GM04504 (cell line): Measurements from ENCODE around the gene LHX8.
"Not testable (repeated sequence)": the region's sequence is repeated elsewhere in the genome, so short reads cannot be mapped to it uniquely, and the experiment has no call there.

ENCODE experiments used
- DNase-seq: peaks from one replicate; pipeline ENCODE4 v3.0.0-alpha.2; 2012; ENCODE audit warnings: low read depth

LHX8 gene

DNA sequence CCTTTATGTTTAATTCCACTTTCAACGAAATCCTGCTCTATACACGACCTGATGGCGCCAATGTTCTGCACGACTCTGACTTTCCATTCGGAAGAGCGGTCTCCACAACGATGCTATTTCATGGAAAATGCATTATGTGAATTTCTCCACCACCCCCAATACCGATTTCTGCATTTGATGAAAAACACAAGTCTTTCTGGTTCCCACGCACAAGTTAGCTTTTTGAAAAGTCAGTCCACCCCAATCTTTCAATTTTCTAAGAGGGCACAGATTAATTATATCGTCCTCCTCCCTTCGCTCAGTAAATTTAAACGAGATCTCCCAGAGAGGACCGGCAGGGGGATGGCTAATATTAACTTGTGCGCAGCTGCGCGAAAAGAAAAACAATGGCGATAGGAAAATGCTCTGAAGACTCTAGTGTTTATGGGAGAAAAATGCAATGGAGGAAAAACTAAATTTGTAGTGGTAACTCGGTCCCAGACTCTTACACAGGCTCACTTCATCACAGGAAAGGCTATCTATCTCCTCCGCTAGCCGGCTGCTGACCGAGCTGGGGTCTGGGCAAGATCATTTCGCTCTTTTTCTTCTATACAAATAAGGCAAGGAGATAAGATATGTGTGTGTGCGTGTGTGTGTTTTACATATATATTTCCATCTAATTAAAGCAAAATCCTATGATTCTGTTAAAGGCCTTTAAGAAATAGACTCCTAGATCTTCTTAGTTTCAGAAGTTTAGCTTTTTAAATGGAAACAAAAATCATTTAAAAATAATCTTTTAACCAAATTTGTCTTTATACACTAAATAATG, 1.2 kb upstream of the LHX8 start:
- DNase-seq = no peak

DNA sequence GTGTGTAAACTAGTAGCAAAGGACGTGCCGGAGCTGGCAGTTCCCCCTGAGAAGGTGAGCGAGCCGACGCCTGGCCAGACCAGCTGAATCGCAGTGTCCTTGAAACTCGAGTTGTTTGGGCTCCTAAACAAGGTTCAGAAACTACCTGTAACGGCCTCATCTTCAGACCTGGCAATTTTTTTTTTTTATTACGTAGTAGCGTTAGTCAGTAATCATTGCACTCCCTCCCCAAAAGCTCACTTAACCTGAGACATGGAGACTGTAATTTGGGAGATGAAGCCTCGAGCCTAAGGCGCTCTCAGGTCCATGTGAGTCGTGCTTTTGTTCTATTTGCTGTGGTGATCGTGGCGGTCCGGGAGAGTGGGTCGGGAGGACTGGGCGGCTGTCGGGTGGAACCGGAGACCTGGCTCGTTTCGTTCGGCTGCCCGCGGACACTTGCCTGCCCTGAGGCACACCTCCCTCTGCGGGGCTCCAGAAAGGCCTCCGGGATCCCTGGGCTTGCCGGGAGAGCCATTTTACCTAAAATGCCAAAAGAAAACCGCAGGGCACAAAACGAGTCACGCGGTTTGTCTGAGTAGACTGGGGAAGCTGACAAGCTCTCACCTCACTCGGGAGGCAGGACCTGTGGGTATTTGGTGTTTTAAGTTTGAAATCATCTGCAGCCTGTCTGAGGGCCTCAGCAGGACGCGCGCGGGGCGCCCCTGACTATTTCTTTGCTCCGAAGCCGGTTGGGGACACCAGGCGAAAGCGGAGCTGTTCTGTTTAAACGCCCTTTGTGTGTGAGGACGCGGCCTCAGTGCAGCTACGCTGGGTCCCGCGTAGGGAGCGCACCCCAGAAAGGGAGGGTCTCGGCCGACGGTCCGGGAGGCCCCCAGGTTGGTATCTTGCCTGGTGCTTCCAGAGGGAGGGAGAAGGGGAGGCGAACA, 722 bp downstream of the LHX8 start:
- DNase-seq = no peak

DNA sequence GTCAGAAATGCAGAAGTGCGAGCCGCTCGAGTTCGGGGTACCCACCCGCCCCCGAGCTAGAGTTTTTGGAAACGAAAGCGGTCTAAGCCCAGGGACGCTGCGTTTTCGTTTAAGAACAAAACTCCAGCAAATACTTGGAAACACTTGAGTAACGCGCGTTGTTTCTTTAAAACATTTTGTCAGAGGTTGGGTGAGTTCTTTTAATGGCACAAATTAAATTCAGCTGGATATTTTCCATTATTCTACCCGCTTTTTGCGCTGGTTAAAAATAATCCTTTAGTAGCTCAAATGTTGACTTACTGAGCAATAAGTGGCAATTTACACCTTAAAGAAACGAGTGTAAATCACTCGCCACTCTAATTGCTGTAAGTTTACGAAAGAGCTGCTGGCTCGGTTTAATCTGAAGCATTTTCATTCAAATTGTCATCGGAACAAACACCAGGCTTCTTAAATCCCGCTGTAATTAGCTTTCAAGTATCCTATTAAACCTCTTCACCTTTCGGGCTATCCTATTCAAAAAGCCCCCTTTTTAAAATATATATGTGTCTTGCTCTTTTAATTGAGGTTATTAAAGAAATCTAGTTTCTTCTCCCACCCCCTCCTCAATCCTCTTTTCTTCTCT, 1.5 kb downstream of the LHX8 start:
- DNase-seq = no peak

DNA sequence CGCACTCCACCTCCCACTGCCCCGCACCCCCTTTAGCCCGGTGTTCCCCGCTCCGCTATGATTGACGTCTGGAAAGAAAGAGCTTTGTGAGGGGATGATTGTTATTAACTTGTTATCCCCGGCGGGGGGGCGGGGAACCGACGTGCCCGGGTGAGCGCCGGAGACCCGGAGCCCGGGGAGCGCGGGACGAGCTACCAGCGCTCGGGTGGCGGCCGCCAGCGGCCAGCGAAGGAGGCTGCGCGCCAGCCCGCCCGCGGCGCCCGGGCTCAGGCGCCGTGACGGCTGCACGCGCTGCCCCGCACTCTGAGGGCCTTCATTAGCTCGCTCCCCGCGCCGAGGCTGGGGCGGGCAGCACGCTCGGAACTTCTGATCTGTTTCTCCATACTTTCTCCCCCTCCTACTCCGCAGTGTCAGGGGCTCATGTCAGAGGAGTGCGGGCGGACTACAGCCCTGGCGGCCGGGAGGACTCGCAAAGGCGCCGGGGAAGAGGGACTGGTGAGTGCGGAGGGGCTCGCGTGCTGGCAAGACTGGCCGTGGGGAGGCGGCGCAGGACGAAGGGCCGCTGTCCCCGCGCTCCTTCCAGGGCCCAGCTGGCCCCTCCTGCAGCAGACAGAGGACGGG, 2.1 kb downstream of the LHX8 start:
- no peak for DNase-seq

DNA sequence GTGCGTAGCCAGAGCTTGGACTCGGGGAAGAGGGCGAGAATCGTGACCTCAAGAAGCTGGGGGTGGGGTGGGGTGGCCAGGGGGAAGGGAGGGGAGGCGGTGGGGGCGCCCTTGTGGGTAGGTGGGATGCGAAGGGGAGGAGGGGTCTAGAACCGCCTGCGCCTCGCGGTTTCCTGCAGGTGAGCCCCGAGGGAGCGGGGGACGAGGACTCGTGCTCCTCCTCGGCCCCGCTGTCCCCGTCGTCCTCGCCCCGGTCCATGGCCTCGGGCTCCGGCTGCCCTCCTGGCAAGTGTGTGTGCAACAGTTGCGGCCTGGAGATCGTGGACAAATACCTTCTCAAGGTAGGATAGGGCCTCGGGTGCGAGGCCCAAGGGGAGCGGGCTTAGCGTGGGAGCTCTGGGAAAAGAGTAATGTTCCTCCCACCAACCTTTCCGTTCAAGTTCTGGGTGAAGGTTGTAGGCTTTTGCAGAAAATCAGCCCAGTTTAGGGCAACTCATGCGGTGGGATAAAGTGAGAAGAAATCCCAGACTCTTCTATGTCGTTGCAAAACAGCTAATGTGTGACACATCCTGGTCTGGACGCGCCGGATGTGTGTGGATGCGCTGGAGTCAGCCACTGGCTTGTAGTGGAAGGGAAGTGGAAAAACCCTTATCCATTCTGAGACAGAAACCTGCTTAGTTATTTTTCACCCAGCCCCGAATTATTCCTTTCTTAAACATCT, 2.9 kb downstream of the LHX8 start:
- DNase-seq = no peak

DNA sequence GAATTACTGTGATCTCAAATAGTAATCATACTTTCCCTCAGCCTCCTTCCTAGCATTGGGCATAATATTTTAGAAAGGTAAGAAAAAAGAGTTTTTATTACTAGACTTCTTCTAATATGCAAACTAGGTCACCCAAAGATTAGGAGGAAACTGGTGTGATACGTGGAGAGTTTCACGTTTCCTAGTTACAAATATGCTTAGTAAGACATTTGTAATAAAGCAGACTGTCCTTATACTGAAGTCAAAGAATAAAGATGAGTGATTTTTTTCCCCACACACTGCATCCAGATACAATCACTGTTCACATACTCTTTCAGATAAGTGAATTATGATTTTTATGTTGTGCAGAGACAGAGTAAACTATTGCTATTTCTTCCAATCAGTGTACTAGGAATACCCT, 17.9 kb downstream of the LHX8 start:
- DNase-seq = no peak

DNA sequence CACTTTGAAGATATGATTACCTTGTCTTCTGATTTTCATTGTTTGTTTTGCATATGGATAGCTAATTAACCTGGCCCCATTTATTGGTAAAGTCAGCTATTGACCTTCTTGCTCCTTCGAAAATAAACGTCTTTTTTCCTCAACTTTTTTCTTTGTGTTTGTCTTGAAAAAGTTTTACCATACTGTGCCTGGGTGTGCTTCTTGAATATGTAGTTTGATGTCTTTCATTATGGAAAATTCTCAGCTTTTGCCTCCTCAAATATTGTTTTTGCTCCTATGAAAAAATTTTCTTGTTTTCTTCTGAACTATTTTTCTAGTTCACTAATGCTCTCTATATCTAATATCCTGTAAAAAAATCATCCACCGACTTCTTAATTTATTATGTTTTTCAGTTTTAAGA, 25.0 kb downstream of the LHX8 start:
- no peak for DNase-seq

DNA sequence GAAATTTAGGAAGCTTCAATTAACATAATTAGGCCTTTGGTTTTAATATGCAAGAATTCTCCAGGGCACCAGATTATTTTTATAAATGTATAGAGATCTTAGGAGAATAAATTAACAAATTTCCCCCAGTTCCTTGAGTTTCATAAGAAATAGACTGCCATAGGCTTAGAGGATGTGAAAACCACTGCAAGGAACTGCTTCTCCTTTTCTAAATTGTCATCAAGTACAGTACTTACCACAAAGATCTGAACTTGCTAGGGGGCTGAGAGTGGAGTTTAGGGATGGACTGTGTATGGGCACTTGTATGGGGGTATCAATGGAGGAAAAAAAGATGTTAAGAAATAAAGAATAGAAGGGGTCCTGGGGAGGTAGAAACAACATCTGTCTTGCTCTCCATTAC, 31.1 kb downstream of the LHX8 start:
- no peak for DNase-seq

DNA sequence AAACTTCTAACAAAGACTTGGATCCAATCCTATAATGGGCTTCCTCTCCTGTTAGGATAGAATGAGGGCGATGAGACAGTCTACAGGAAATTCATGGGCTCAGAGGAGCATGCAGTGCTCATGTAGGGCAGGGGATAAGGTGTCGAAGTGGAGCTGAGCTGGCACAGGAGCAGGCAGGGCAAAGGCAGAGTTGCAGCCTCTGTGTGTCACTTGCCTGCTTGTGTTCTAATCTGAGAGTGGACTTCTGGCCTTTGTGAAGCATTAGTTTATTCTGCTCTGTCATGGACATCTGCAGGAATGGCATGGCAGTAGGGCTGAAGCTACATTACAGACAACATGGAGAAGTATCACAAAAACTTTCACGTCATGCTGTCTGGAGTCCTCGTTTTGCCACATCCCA, 32.6 kb downstream of the LHX8 start:
- DNase-seq = no peak

DNA sequence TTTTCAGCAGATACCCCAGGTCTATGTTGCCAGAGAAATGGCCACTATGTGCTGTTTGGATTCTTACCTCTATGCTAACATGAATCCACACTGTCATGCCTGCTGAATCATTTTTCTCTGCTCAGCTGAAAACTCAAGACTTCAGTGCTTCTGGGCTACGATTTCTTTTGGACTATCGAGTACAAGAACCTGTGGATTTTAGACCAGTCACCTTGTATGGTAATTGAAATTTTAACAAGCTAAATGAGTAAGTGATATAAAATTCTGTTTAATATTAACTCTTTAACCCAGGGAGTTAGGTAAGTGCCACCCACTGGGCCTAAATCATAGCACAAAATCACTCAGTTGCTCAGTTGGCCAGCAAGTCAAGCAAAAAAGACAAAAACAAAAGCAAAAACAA, 35.8 kb downstream of the LHX8 start:
- DNase-seq = no peak

DNA sequence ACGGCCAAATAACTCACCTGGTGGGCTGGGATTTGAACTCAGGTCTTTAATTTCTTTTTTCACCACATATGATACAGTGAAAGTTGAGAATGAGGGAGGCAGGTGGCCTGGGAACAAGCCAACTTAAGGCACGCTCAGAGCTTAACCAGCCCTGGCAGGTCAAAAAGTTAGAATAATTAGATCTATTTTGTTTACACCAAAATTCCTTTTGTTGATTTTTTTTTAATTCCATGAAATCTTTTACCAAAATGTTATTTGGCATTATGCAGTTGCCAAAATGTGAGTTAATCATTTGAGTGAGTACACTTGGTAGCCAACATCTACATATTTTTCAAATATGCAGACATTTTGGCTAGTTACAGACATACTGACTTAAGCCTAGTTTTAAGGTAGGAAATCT, 36.8 kb downstream of the LHX8 start:
- no peak for DNase-seq

DNA sequence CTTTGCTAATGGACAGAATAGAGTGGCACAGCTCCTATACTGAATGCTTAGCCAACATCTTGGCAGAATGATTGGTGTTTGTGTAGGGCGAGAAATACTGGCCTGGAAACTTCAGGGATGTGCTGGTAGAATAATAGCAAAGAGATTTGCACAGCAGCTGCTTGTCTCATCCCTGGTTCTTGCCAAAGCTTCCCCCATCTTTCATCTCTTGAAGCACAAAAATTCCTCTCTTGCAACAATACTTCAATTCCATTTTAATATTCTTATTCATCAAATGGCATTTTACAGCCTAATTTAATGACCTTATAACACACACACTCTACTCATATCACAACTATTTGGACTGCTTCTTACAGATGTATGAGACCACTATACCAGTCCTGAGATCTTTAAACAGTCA, 37.7 kb downstream of the LHX8 start:
- no peak for DNase-seq

DNA sequence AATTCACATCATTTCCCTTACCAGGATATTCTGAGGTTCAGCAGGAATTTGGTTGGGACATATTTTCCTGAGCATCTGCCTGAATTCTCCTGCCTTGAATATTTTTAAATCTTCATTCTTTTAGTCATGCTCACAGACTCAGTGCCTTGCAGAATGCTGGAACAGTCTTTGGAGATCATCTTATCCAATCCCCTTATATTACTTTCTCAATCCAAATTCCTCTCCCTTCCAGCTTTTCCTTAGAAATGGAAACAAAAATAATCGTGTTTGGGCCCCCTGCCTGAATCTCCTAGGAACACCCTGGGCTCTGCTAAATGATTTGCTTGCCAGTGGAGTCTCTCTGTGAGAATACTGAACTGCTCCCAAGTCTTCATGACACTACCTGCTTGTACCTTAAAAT, 38.4 kb downstream of the LHX8 start:
- DNase-seq = no peak

DNA sequence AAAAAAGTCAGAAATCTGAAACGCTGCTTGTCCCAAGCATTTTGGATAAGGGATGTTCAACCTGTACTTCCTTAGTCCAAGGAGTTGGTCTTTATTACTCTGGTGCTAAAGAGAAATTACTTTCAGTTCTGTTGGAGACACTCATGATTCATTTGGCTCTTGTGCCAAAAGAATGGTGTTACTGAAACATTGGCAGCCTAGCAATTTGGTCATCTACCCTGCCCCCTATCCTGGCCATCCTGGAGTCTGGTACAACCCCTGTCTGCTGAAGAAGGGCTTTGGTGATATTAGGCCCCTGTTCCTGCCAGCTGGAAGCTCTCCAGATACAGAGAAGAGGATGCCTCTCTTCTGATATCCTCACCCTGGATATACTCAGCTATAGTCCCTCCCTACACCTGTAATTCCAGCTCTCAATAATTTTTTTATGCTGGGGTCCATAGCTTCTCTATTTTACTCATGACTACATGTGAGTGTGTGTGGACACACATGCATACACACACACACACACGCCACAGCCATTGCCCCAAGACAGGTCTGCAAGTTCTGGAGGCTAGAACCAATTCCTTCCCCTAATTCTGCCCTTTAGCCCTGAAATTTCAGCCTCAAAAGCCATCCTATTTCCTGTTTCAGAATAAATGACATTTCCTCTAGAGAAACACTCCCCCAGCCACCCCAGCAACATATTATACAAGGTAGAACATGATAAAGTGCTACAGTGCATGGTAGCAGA, 40.0 kb downstream of the LHX8 start:
- no peak for DNase-seq

DNA sequence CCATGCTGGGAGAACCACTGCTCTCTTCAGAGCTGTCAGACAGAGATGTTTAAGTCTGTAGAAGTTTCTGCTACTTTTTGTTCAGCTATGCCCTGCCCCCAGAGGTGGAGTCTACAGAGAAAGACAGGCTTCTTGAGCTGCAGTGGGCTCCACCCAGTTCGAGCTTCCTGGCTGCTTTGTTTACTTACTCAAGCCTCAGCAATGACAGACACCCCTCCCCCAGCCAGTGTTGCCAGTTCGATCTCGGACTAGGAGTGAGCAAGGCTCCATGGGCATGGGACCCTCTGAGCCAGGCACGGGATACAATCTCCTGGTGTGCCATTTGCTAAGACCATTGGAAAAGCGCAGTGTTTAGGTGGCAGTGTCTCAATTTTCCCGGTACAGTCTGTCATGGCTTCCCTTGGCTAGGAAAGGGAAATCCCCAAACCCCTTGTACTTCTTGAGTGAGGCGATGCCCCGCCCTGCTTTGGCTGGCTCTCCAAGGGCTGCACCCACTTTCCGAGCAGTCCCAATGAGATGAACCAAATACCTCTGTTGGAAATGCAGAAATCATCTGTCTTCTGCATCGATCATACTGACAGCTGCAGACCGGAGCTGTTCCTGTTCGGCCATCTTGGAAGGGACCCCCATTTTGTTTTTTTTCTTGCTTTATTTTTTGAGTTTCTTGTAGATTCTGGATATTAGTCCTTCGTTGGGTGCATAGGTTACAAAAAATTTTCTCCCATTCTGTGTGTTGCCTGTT, 47.2 kb downstream of the LHX8 start:
- DNase-seq = not testable (repeated sequence)

DNA sequence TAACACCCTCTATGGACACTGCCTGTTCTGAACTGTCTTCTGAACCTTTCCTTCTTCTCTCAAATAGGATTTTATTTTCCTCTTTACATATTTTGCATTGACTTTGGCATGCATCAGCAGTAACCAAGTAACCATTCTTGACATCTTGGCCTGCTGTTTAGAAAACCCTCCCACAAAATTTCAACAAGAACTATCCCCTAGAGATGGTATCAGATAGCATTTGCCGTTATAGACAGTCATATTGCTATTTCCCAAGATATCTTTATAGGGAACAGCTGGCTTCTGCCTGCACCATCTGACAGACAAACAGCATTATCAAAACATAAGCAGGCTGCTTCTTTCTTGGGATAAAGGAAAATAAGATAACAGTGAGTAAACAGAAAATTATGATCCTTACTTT, 54.7 kb downstream of the LHX8 start:
- no peak for DNase-seq

DNA sequence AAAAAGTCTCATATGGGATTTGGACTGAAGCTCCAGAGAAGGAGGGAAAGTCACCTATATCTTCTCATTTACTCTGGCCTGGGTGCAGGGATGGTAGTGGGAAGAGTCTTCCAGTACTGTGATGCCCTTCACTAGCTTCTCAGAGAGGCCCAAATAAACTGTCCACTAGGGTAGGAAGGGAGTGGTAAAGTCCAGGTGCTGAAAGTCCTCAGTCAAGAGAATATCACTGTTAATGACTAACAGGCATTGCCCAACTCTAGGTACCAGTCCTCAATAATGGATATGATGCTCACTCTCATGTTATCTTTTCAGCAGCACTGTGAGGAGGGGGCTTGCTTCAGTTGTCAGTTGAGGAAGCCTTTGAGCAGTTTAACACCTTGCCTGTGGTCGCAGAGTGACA, 64.0 kb downstream of the LHX8 start:
- no peak for DNase-seq

DNA sequence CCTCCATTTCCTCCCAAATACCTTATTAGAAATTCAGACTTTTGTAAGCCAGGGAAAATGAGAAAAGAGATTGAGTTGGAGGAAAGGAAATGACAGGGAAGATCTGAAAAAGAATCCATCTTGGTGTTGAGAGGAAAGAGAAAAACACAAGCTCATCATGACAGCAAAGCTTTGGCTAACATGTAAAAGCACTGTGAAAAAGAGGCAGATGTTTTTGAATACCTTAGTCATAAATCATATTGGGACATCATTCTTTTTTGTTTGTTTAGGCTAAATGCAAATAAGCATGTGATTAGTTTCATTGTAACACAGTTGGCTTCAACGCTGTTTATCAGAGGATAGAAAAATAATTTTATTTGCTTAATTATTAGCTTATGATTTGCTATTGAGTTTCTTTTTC, 64.6 kb downstream of the LHX8 start:
- no peak for DNase-seq

DNA sequence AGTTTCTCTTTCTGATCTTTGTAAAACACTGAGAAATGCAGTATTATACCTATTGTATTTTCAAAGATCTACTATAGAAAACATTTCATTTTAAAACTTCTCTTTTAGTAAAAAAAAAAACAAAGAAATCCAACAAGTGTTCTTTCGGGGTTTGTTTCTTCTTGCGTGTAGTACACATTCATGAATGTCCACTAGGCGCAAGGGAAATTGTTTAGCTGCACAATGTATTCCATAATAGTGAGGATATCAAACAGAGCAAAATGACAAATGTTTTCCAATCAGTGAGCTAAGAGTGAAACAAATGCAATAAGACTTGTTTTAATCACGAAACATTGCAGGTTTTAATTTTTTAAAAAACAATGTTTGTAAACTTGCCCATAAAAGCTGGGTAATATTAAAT, 68.6 kb downstream of the LHX8 start:
- no peak for DNase-seq
